ENCODE data around the gene CSPG4.
"Not testable (repeated sequence)": the region's sequence is repeated elsewhere in the genome, so short reads cannot be mapped to it uniquely, and the experiment has no call there.

CSPG4 gene

DNA sequence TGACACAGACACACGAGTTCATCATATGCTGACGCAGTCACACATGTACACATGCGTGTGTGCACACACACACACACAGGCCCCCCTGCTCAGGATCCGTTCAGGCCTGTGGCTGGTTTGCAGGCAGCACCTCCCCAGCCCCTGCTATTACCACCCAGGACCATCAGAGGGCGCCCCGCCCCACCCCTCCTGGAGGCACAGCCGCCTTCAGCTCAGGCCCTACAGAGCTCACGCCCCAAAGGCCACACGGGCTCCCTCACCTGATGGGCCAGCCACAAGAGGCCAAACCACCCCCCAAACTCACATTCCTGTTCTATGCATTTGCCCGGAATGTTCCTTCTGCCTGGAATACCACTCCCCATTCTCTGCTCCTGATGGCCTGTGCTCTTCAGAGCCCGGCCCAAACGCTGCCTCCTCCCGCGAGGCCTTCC is 26.4 kb downstream of the CSPG4 start:
- peak; percentile 61 for DNase-seq

DNA sequence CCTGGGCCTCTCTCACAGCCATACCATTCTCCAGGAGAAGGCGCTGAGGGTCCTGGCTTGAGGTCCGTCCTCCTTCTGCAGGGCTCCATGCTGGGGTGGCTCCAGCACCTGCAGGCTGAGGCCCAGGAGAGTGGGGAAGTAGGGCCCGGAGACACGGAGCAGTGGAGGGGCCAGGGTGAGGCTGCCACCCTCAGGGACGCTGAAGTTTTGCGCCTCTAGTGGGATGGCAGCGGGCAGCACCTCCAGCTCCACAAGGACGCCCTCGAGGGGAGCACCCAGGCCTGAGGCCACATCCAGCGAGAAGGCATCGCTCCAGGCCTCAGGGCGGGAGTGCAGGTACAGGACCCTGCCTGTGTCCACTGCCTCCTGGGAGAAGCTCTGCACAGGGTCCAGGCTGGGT is 27.5 kb downstream of the CSPG4 start:
- no peak for DNase-seq

DNA sequence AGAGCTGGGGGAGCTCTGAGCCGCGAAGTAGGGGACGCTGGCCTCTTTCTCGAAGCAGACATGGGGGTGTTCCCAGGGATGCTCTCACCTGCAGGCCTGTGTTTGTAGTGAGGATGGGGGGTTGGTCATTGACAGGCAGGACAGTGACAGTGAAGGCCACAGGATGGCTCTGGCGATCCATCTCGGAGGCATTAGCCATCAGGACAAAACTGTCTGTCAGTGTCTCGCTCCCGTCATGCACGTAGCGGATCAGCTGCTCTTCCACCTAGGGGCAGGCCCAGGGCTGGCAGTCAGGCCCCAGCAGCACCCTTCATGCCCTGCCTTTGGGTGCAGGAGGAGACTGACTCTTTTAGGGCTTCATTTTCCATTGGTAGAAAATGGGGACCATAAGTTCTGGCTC is 28.0 kb downstream of the CSPG4 start:
- no peak for DNase-seq

DNA sequence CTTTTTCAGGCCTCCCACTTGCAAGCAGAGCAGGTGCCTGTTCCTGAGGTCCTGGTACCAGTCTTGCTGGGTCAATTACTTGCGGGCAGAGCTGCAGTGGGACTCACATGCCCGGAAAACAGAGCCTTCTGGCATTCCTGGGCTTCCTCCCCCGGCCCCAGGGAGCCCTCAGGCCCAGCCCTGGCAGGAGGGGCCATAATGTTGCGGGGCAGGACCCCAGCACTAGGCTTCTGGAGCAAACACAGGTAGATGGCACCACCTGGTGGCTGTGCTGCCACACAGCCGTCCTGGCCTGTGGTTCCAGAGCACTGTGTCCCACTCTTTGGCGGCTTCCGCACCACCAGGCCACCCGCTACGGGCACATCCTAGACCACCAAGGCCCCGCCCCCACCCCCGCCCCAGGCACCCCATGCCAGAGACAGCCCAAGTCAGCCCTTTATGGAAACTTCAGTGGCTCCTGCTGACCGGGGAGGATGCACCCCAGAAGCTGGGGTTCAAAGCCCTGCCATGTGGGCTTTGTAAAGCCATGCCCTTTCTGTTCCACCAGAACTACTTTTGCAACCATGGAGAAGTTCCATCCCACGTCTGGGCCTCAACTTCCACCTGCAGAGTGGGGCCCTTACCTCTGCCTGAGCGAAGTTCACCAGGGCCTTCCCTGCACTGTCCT is 28.9 kb downstream of the CSPG4 start:
- DNase-seq: peak; percentile 51

DNA sequence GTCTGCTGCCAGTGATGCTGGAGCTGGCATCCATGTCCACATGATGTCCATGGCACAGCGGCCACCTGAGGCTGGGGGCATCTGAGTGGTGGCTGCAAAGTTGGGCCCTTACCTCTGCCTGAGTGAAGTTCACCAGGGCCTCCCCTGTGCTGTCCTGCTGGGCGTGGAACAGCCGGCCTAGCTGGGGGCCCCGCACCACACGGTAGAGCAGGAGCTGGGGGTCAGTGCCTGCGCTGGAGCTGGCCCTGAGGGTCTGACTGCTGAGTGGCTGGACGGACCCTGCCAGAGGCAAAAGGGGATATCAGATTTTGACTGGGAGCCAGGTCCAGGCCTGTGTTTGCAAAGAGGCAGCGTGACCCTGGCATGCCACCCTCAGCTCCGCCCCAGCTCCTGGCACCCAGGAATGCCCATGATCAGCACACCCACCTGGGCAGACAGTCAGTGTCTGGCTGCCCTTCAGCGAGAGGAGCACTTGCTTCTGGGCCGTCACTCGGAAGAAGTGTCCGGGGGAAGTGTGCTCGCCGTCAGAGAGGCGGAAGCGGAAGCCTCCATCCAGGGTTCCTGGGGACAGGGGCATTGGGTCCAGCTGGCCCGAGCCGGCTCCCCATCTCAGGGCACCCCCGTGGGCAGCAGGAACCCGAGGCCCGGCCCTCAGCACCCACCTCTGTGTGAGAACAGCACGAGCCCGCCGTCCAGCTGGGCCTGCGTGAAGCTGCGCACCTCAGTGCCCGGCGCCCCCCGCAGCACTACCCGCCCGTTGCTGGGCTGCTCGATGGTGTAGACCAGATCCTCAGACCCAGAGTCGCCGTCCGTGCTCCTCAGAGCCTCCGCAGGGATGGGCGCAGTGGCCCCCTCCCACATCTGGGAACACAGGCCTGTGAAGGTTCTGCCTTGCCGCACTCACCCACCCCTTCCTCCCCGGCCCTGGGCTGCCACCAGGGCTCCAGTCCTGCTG is 30.2 kb downstream of the CSPG4 start:
- DNase-seq: no peak

DNA sequence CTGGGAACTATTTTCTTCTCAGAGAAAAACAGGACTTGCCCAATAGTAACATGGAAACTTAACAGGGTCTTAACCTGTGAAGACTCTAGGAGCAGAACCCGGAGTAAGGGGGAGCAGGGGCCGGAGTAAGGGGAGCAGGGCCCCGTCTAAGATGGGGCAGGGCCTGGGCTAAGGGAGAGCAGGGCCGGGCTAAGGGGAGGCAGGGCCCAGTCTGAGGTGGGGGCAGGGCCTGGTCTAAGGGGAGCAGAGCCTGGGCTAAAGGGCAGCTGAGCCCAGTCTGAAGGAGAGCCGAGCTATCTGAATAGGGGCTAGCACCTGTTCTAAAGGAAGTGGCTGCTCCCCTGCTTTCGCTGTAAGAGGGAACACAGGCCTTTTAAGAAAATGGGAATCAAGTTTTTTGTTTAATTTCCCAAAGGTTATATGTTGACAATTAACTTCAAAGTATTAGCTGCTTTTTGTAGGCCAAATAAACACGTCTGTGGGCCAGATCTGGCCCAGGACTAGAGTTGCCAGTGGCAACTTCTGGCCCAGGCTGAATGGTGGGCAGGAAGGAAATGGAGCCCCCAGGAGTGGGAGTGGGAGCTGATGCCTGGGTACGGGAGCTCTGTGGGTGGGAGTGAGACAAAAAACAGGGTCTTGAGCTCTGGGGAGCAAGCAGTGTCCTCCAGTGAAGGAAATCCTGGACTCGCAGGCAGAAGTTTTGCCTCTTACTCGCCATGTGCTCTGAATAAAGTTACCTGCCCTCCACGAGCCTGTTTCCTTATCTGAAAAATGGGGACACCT is 32.5 kb downstream of the CSPG4 start:
- no peak for DNase-seq

DNA sequence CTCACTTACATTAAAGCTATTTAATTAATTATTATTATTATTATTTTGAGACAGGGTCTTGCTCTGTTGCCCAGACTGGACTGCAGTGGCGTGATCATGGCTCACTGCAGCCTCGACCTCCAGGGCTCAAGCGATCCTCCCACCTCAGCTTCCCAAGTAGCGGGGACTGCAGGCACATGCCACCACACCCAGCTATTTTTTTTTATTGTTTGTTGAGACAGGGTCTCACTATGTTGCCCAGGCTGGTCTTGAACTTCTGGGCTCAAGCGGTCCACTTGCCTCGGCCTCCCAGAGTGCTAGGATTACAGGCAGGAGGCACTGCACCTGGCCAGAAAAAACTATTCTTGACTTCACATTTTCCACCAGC is 34.3 kb downstream of the CSPG4 start:
- not testable (repeated sequence) for DNase-seq

DNA sequence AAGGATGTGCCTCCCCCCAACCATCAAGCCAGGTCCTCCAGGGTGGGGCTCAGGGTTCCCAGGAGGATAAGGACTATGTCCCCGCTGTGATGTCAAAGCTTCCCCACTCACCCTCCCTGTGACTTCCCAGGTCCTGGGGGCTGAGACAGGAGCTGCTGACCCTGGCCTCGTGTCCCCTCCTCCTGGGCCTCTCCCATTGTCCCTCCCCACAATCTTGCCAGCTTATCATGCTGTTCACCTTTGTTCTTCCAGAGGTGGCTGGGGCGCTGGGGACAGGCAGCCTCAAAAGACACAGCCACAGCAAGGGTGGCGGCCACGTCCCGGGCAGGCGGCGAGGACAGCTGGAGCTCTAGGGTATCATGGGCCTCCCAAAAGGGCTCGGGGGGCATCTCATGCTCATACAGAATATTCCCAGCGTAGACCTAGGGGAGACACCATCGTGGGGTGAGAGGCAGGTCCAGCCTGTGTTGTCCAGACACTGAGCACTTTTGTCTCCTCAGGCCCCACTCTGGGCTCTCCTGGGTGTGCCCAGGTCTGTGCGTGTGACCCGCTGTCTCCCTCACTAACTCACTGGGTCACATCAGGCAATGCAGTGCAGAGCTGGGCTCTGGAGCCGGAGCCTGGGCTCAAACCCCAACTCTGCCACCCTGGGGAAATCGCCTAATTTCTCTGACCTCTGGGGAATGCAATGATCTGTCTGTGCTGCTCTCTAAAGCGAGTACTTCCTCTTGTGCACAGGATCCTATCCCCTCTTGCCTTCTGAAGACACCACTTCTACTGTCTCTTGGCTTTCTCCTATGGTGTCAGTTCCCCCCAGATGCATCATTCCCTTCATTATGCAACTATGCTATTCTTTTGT is 35.0 kb downstream of the CSPG4 start:
- DNase-seq: no peak

DNA sequence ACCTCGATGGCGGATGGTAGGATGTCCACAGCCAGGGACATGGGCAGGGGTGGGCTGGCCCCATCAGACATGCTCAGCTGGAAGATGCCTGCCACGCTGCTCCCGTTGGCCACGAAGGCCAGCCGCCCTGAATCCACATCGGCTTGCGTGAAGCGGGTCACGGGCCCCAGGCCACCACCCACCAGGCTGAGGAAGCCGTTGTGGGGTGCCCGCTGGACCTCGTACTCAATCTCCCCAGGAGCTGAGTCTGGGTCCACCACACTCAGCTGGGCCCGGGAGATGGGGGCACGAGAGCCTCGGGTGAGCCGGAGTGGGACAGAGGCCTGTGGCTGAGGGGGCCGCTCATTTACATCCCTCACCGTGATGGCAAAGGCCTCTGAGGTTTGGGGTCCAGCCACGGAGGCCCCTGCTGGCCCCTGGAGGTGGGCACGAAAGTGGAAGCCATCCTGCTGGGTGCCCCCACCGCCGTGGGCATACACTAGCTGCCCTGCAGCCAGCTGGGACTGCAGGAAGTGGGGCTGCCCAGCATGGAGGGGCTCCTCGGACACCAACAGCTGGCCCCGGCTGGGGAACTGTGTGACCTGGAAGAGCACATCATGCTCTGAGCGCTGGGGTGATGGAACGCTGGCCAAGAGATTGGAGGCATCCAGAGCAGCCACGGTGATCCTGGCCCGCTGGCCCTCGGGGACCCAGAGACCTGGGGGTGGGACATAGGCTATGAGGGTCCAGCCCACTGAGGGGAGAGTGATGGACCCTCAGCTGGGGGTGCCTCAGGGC is 35.8 kb downstream of the CSPG4 start:
- DNase-seq: no peak

DNA sequence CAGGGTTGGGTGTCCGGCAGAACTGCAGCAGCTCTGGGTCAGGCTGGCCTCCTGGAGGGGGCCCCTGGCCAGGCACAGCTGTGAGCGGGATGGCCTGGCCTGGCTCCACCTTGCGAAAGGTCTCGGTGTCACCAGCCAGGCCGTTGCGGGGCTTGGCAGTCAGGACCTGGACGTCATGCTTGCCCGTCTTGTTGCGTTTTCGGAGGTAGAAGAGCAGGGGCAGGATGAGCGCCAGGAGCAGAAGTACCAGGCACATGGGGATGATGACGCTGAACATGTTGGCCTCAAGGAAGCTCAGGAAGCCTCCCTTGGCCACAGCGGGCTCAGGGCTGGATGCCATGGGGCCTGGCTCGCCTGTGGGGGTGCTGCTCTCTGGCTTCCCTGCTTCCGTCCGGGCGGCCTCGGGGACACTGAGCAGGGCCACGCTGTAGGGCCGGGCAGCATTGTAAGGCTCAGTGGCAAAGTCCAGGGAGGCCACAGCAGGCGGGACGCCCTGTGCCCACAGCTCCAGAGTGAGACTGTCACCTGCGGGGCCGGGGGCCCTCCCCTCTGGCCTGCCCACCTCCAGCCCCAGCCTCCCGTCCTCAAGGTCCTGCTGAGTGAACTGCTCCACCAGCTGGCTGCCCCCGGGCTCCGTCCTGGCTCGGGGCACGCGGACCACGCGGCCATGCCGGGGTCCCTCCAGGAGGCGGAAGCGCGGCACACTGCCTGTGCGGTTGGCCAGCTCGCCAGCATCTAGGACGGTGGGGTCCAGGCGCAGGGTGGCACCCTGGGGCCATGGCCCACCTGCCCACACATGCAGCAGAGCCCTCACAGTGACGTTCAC is 36.9 kb downstream of the CSPG4 start:
- no peak for DNase-seq

DNA sequence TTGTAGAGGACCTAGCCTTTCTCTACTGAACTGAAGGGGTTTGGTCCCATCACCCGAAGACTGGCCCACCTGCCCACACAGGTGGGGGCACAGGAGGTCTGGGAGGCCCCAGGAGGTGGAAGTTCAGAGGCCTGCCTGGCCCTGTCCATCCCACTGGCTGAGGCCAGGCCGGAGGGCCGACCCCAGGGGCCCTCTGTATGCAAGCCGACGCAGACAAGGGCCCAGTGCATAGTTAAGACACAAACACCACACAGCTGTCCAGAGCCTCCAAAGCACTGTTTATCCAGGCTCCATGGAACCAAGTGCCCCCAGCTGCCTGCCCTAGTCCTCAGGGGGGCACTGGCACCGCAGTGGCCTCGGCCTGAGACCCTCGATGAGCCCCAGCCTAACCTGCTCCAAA is 38.3 kb downstream of the CSPG4 start:
- no peak for DNase-seq

DNA sequence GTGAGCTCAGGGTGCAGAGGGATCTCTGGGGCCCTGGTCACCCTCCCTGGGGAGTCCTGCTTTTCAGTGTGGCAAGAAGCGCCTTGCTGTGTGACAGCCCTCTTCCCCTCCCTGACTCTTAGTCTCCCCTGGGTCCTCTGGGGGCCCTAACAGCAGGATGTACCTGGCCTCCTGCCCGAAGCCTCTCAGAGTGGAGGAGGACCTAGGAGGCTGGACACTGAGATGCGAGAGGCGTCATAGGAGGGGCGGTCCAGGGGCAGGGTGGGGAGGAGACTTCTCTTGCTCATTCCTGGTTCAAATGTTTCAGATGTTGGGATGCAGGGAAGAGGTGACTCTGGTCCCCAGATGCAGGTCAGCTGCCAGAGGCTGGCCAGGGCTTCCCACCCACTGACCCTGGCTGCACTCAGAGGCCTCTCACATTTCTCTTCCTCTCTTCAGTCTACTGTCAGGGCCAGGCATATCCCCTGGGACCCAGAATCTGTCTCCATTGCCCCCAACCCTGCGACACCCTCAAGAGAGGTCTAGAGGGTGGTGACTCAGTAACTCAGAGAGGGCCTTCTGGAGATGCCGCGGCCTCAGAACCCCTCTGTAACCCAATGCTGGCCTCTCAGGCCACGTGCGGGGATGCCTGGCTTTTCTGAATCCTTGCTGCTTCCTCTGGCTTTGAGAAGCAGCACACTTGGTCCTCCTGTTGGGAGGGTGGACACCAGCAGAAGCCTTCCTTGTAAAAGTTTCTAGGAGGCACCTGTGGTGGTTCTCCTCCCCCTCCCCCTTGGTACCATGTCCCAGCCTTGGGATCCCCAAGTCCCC is 39.0 kb downstream of the CSPG4 start:
- DNase-seq: peak; percentile 95

DNA sequence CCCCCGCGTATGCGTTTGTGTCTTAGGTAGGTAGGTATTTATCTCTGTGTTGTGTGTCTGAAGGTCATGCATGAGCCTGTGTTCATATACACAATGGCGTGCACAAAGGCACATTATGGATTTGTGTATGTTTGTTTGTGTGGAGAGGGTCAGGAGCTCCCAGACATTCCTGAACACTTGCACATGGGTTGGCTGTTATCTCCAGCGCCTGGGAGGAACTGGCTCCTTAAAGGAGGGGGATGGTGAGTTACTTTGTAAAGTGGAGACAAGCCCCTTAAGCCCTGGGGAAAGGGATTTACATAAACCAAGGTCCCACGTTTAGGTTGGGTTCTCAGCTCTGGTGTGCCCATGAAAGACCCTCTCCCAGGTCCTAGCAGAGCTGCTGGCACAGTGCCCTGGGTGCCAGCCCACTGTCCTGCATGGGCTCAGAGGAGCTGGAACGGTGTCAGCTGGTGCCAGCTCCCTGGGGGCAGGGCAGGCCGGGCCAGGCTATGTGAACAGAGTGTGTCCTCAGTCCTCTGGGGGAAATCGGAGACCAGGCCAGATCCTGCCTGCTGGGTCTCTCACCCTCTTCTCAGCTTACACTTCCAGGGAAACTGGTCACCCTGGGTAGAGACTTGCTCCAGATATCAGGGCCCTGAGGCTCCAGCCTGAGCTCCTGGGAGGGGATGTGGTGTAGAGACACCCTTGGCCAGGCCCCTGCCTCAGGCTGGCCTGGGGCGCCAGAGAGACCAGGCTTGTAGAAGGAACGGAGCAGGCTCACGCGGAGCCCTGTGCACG is 39.8 kb downstream of the CSPG4 start:
- peak; percentile 96 for DNase-seq

DNA sequence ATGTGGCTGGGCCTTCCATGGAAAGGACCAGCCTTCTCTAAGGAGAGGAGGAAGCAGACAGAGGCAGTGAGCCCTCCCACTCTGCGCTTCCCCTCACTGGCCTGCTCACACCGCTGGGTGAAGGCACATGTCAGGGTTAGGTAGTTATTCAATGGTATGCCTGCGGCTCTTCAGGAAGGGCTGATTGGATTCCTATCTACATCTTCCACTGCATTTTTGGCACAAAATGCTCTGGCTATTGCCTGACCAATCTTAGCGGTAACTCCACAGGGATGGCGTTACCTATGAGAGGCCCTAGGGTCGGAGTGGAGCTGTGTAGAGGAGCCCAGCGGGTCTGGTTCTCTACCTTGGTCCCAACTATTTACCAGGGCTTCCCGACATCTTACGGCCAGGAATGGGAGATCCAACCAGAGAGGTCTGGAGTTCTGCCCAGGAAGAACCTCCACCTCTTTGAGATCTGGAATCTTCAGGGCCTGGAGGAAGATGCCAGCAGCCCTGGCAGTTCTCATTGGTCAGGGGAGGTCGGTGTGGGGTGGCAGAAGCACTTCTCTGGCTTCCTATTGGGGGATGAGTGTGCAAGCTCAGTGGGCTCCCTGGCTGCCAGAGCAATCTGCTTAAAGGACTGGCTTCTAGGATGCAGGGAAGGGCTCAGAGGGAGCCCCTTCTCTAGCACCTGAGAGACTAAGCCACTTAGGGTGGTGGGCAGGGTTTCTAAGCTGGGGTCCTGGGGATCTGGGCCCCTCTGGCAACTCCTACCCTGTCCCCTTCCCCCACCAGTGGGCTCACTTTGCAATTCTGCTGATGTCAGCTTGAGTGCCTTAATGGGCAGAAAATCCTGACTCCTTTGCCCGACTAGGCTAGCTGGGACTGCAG is 40.7 kb downstream of the CSPG4 start:
- peak; percentile 96 for DNase-seq

DNA sequence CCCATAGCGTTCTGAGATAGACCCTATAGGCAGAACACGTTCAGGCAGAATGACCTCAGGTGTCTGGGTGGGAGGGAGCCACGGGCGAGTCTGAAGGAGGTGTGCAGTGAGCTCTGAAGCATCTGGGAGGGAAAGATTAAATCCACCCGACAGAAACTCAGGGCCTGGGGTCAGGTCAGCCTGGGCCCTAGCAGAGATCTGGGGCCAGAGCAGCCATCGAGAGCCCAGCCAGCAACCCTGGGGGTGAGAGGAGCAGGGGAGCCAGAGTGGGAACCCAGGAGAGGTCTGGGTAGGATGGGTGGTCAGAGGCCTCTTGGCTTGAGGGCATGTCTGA is 42.8 kb downstream of the CSPG4 start:
- DNase-seq: no peak

DNA sequence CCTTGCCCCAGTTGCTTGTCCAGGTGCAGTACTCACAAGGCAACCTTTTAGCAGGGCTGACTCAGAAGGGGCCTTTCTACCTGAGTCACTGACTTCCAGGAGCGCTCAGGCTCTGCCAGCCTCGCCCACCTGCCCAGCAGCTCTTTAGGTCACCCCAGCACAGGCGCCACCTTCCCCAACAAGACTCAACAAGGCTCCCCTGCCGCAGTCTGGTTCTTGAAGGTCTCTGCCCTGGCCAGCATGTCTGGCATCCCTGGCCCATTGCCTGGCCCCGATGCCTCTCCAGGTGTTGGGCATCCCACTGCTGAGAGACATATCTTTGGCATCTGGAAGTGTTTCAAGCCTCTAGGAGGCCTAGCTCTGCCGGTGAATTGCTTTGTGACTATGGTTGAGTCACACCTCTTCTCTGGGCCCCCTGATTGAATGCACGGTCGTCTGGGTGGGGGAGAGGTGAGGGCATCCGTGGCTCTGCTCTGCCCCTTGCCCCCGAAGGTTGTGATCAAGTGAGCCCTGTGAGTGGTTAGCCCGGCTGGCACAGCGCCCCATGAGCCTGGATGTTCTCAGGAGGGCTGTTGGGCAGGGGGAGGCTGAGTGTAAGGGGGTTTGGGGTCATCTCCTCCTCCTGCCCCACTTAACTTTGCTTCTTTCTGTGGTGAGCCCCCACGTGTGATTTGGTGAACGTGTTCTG is 43.3 kb downstream of the CSPG4 start:
- DNase-seq: peak; percentile 52

DNA sequence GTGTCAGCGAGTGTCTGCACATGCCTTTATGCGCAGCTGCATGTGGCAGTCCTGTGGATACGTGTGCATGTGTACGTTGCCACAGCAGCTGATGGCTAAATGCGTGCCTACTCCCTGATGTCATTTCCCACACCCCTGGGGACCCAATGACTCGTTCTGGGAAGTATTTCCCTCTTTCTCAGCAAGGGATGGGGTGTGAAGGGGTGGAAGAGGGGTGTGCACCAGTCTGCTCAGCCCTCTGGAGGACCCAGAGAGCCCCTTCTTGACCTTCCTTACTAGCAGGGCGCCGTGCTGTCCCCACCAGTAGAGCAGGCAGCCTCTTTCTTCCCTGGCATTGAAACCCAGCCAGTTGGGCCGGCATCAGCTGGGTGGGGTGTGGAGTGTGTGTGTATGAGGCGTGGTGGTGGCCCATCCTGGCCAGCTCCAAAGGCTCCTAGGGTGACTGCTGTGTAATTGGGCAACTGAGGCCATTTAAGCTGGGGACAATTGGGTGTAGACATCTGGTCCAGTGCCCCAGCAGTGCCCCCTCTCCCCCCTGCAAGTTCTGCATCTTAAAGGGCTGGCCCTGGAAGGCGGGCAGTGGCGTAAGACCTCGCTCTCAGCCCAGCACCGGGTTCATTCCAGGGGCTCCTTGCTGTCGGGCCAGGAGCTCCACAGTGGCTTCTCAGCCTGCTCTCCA is 45.7 kb downstream of the CSPG4 start:
- DNase-seq: peak; percentile 99

Data from NCI-H226 (cell line).